OCI-M2 (cell line): ENCODE results near the gene KRT72.

Experiments used
- DNase-seq: peaks from one replicate; lab custom pipeline; 2025; ENCODE audit not compliant: unreplicated experiment; lab: John Stamatoyannopoulos, UW

The KRT72 gene

DNA sequence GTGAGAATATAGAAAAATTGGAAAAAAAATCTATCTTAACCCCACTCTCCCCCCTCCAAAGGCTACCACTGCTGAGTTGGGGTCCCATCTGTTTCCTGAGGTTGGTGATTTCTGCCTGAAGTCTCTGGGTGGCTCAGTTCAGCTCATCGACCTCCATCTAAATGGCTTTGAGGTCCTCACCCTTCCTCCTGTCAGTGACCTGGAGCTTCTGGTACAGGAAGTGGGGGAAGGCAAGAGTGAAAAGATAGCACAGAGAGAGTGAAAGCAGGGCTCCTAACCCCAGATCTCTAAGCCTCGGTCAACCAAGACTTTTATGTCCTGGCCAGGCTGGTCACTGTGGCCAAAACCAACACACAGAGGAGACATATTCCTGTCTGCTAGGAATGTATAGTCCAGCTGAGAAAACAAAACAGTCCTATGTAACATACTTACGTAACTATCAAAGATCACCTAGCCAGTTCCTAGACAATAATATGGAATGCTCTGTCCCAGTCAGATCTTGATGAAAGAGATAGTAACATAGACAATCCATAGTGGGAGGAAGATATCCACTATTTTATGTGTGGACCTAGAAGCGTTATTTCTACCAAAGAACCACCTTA, 29.4 kb upstream of the KRT72 start:
- no peak for DNase-seq

DNA sequence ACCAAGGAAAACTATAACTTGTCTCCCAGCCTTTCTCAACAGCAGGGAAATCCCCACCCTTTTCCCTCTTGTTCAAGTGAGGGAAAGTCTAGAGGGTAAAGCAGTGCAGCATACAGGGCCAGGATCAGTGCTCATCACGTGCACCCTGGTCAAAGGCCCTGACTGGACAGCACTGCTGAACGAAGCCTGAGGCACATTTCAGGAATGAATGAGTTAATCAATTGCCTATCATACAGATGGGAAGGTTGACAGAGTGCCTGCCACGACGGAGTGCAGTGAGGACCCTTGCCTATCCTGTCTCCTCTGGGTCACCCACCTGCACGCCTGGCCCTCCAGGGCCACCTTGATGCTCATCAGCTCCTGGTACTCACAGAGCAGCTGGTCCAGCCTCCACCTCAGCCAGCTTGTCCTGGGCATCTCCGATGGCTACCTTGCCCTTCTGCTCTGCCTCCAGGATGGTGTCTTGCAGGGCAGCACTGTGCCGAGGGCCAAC, 28.8 kb upstream of the KRT72 start:
- DNase-seq: no peak

DNA sequence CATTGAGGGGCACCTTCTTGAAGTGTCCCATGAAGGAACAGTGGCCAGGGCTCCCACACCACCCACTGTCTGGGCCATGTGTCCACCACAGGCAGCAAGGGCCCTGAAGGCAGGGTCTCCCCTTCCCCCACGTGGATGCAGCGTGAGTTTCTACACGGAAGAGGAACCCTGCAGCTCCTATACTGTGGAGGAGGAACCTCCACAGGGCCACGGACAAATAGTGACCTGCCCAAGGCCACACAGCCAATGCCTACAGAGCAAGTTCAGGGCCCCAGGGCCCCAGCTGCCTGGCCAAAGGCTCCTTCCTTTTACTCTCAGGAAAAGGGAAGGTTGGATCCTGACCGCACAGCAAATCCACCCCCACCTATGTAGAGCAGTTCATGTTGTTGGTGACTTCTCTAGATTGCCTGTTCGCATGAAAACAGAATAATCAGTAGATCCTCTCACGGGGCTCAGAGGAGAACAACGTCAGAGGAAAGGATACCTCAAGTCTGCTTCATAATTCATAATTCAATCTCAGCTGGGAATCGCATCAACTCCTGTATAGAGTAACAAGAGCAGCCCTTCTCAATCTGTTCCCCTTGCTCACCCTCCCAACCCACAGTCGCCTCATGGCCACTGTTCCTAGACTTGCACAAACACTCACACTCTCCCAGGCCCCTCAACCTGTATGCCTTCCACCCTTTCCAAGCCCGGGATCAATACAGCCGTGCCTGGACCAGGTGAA, 28.2 kb upstream of the KRT72 start:
- no peak for DNase-seq

DNA sequence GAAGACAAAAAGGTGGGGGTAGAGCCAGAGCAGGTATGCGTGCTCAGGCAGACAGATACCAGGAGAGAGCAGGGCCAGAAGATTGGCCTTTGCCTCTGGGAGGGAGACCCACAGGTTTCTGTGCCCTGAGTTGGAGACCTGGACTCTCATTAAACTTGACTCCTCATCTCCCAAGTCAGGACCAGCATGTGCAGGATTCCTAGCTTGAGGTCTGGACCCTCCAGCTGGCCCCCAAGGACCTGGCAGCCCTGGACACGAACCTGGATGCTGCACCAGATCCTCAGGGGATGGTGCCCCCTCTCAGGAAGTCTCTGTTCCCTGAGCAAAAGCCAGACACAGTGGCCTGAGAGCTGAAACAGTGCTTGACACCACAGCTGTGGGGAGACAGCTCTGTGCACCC, 27.6 kb upstream of the KRT72 start:
- no peak for DNase-seq

DNA sequence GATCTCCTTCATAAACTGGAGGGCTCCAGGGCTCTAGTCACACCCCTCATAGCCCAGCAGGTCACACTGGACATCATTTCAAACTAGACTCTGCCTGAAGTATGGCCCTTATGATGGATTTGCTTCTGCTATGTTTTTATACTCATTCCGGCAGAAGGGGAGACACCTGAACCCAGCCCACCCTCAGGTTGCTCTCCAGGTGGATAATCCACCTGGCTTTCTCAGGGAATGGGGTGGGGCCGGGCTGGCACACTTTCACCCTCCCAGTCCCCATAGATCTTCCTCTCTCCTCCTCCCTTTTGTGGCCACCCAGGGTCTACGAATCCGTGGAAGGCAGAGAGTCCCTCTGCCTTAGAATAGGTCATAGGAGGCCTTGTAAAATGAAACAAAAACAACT, 26.8 kb upstream of the KRT72 start:
- no peak for DNase-seq

DNA sequence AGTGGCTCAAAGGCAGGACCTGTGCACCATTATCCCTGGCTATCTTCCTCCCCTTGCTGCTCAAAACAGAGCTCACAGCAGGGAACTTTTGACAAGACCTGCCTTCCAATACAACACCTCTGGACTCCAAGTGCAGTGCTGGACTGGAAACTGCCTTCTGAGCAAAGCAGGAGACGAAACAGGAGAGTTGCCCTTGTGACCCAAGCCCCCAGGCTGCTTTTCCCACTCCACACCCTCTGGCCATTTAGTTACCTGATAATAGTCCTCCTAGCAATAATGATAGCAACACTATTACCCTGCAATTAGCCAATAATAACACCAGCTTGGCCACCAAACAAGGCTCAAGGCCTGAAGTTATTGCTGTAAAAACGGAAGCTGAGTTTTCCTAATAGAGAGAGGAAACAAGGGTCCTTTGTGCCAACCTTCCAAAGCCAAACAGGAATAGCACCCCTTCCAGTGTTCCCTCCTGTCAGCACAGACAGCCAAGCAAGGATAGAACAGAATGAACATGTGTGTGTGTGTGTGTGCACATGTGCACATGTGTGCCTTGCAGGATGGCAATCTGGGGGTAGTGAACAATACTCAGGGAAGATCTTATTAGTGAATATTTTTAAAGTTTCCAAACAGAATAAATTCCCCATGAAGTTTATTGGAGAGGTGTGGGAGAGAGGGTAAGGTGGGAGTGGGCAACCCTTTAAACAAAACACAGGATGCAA, 26.3 kb upstream of the KRT72 start:
- DNase-seq: no peak

DNA sequence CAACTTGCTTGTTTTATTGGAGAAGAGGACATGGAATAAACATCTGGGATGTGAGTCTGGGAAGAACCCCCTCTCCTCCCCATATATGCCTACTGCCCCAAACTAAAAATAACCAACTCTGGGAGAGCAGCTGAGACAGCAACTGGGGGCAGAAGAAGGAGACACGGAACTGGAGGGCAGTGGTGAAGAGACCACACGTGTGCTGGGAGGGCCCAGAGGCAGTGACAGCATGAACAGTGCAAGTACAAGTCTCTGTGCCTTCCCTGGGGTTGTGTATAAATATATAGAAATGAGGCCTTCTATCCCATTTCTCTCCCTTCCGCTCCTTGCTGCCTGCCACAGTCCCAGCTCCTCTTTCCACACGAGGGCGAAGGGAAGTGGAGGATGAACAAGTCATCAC, 21.1 kb upstream of the KRT72 start:
- no peak for DNase-seq

DNA sequence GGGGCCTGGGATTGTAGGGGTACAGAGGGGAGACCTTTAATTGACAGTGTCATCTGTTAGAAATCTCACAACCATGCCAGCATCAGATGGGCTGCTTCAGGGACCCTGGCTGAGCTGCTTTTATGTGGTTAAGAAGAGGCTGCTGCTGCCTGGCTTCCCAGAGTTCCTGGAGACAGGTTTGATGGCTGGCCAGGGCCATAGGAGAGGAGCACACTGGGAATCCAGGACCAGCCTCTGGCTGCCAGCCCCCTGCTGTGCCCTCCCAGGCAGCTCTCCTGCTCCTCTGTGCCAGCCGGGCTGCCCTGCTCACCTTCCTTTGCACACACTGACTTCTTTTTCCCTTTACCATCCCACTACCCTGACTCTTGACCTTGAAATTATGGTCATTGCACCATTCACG, 17.6 kb upstream of the KRT72 start:
- DNase-seq: no peak

DNA sequence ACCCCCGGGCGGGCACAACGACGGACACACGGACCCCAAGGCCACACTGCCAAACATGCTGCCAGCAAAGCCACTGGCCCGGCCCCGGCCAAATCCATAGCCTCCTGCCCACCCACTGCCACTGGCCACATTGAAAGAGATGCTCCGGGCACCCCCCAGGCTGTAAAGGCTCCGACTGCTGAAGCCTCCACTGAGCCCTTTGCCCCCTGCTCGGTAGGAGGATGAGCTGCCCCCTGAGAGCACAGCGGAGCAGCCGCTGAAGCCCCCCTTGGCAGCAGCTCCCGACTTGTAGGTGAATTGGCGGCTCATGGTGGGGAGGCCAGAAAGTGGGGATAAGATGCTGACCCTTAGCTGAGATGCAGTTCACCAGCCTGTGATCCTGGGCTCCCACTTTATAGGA, 17.0 kb upstream of the KRT72 start, which contains the start of gene KRT73:
KRT73 (minus strand) TSS at position 344 of the 400 bp plus-strand sequence; CDS start at position 309, 35 bp downstream.
- DNase-seq: no peak

DNA sequence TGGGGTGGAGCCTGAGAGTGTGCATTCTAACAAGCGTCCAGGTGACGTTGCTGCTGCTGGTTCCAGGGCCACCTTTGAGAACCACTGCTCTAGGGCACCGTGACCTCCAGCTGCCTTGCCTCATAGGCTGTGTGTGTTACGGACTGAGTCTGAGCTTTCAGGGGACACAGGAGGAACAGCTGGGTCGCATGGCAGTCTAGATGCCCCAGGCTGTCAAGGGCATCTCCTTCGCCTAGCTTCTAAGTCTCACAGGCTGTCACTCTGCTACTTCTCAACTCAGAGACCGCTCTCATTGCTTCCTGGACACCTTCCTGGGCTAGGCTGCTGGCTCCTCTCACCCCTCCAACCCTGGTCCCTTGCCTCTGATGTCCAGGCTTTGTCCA, 16.1 kb upstream of the KRT72 start:
- no peak for DNase-seq

DNA sequence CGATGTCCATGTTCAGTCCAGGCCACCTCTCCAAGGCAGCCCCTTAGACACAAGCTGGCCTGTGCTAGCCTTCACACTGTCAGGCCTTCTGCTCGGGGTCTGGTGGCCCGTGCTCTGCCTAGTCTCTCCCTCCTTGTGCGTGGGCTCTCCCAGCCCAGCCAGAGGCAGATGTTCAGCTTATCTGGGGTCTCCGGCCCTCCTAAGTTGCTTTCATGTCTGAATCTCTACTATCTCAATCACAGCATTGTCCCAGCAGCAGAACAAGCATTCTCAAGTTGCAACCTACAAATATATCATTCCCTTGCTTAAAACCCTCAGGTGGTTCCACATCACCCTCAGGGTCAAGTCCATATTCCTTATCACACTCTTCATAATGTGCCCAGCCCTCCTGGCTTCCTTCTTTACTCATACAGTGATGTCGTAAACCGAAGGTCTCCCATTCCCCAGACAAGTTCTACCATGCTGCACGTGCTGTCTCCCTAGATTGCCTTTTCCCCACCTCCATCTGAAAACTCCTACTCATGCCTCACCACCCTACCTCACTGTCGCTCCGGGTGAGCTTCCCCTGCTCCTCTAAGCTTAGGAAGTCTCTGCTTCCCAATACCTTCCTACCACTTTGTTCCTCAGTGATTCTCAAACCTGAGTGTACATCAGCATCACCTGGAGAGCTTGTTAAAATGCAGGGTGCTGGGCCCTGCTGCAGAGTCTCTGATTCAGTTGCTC, 15.6 kb upstream of the KRT72 start:
- no peak for DNase-seq

DNA sequence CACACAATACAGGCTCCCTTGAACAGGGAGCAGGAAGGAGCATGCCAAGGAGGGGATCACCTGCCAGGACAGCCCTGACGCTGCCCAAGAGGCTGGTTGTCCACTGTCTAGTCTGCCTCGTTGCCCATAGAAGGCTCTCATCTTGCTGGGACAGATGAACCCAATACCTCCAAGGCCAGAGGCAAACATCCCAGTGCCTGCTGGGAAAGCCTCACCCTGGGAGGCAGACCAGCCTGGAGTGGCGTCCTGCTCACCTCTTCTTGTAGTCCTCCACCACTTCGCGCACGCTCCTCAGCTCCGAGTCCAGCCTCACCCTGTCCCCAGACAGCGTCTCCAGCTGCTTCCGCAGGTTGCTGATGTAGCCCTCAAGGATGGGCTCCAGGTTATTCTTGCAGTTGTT, 14.6 kb upstream of the KRT72 start:
- no peak for DNase-seq

DNA sequence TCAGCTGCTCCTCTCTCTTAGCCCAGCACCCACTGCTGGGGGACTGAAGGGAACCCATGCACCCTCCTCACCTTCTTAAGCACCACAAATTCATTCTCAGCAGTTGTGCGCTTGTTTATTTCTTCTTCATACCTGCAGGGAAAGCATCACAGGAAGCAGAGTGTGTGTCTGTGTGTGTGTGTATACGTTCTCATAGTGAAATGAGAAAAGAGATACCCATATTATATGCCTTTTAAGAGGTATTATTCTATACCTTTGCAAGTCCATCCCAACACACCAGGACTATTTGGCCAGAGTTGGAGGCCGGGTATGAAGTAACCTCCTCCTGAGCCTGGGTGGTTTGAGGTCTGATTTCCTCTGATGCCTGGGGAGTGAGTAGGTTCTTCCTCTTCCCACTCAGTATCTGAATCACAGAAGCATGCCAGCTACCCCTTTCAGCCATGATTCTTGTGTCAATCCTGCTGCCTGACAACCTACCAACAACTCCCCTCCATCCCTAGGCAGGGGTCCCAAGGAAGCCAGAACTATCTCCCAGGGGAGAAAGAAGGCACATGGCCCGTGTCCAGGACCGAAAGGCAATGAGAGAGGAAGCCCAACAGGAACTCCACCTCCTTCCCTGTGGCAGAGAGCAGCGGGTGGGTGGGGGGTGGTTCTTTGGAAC, 14.1 kb upstream of the KRT72 start:
- no peak for DNase-seq

DNA sequence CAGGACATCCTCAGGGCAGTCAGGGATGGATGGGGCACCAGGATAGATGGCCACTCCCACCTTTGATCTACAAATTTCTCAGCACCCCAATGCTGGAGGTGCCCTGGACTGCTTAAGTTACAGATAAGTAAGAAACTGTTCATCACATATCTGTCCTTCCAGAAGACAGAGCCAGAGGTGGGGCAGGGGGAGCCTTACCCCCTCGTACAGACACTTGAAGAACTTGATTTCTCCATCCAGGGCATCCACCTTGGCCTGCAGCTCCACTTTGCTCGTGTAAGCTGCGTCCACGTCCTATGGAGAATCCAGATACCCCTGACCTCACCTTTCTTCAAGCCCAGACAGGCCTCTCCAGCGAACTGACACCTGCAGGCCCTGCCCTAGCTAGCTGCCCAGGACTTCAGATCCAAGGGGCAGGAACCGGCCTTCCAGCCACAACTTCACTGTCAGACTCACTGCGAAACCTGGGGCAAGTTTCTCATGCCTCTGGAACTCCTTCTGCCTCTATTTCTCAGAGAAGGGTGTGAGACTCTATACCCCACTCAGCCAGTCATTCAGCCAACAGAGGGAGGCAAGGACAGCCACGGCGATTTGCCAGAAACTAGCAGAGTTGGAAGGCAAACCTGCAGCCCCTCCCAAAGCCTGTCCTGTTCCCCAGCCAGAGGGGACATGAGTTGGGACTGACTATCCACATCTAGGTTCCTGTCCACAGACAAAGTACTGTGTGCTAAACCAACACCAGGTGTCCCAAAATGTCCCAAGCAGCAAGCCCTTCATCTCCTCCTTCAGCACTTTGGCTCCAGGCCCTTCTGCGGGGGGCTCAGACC, 13.3 kb upstream of the KRT72 start:
- no peak for DNase-seq

DNA sequence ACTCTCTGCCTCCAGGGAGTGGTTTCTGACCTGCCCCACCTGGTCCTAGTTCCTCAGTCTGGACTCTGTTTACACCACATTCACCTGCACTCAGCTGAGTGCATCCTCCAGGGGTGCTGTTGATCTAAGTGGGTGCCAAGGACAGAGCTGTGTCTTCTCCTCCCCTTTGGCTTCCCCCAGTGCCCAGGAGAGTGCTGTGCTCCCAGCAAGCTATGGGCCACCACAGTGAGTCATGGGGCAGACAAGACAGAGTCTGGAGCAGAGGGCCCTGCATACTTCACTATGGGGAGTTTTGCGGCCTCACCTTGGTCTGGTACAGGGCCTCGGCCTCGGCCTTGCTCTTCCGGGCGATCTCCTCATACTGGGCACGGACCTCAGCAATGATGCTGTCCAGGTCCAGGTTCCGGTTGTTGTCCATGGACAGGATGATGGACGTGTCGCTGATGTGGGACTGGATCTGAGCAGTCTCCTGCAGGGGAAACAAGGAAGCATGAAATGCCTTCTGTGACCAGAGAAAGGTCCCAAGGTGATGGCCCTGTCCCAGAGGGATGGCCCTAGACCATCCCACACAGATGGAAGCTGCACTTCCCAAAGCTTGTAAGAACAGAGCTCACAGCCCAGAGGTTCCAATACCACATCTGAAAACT, 12.2 kb upstream of the KRT72 start:
- no peak for DNase-seq

DNA sequence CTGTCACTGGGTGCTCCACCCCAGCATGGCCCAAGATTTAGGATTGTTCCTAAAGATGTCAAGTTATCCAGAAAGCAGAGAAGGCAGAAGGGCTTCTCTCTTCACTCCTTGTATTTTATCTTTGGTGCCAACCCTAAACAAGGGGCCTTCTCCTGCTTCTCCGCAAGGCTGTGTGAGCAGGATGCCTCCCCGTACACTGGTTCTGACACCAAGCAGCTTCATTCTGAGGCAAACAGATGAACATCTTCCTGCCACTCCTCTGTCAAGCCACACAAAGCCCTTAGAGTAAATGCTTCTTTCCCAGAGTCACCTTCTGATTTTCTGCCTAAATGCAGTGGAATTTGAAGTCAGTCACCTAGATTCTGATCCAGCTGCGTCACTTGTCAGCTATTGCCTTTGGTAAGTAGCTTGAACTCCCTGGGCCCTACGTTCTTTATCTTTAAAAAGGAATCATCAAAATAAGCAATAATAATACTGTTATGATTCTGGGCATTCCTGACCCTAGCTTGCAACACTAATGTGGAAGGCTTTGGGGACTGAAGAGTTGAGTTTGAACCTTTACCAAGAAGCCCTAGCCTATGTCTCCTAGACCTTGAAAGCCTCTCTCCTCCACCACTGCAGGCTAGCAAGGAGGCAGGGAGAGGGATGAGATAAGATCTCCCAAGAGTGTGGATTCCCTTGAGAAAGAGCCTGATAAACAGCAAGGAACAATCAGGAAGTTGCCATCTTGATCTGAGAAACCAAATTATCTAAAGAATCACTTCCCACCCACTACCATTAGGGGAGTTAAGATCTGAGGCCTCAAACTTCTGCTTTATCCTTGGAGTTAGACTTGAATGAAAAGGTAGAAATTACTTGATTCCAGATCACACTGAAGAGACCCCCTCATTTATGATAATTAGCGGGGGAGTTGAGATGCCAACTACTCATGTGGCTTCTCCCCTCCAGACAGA, 11.4 kb upstream of the KRT72 start:
- DNase-seq: no peak

DNA sequence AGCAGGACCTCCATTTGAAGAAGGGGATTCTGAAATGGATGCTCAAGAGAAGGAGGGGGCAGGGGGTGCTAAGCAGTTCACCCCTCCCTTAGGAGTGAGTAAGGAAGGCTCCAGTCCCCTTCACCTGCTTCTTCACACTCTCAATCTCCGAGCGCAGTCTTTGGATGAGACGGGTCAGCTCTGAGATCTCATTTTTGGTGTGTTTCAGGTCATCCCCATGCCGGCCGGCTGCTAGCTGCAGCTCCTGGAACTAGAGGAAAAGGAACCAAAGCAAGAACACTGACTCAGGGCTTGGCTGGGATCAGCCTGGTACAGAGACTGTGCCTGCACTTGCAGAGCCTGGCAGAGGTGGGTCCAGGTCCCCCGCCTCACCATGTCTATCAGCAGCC, 9.8 kb upstream of the KRT72 start:
- DNase-seq: no peak

DNA sequence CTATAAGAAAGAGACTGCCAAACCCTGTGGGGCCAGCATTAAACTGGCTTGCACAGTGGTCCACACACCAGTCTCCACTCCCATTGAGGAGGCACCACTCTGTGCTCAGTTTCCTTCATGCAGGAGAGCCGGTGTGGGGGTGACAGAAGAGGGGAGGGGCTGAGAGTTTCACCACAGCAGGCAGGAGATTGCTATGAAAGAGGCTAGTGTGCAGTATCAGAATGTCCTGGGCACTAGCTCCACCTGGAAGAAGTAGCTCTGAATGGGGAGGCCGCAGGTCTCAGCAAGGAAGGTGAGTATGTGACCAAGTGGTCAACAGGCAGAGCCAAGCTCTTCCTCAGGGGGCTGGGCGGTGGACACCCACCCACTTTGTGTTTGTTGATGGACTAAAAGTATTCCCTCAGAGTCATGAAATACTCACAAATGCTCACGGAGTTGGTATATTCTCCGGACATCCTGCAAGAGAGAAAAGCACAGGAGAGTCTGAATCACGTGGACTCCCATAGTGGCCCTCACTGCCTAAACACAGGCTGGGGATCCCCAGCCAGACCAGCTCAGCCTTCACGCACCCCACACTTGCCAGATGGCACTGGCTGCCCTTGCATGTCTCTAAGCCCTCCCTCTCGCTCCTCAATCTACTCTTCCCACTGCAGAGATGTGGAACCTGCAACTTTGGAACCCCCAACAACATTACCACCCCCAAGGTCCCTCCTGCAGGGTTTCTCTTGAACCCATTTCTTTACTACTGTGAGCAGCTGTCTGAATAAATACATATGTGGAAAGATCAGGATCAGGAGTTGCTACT, 7.8 kb upstream of the KRT72 start:
- DNase-seq: no peak
